GM18520 (cell line): ENCODE data around the gene SIGLEC11.
"Not testable (repeated sequence)": the region's sequence is repeated elsewhere in the genome, so short reads cannot be mapped to it uniquely, and the experiment has no call there.

Experiments used
- ATAC-seq: cut with Tn5 transposase; IDR thresholded peaks from one replicate; pipeline ENCODE4 v1.9.1; 2021; ENCODE audit not compliant: unreplicated experiment

SIGLEC11 gene

GRCh38 chr19:49981603-49982593 is 20.9 kb upstream of the SIGLEC11 start:
- no peak for ATAC-seq

- ATAC-seq: no peak
These were observed 17.4 kb upstream of the SIGLEC11 start for GRCh38 chr19:49978324-49978723.

- no peak for ATAC-seq
These were observed 16.9 kb upstream of the SIGLEC11 start for GRCh38 chr19:49977881-49978280.

DNA sequence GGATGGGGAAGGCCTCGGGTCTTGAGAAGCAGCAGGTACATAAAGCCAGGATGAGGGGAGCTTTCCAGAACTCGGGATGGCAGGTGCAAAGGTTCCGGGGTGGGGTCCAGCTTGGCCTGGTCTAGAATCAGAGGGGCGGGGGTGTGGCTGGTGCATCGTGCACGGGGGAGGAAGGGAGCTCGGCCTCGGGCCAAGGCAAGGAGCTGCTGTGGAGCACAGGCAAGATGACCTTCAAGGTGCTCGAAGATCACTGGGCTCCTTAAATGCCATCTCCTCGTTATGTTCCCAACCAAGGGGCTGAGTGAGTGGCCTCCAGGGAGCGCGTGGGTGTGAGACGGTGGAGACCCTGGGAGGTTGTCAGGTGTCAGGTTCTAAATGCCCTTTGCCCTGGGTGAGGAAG is 16.1 kb upstream of the SIGLEC11 start:
- ATAC-seq: no peak

DNA sequence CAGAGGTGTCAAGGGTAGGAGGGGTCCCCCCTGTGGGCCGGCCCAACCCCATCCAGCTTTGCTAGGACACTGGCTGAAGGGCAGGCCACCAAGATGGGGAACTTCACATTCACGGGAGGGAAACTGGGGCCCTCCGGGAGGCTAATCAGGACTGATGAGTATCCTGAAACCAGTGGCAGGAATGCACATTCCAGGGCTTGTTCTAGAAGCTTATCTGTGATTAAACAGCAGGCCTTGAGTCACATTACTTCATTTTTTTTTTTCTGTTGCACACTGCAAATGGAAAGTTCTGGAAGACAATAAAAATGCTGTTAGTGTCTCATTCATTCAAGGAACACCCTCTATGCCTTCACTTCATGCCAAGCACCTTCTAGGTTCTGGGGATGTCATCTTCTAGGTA is 15.5 kb upstream of the SIGLEC11 start:
- ATAC-seq: no peak

DNA sequence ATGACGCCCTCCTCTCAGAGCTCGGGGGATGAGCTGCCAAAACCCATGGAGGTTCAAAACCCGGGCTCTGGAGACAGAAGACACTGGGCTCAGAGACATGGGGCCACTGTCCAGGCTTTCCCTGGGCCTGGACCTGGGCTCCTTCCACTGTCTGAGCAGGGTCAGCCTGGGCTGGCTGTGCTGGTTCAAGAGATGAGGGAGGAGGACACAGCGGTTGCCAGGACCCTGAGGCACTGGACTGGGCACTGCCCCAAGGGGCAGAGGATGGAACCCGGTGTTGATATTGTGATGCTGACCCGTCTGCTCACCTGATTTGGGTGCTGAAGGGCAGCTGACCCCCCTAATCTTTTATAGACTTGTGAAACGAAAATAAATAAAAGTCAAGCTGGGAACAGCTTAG is 14.1 kb upstream of the SIGLEC11 start:
- no peak for ATAC-seq

DNA sequence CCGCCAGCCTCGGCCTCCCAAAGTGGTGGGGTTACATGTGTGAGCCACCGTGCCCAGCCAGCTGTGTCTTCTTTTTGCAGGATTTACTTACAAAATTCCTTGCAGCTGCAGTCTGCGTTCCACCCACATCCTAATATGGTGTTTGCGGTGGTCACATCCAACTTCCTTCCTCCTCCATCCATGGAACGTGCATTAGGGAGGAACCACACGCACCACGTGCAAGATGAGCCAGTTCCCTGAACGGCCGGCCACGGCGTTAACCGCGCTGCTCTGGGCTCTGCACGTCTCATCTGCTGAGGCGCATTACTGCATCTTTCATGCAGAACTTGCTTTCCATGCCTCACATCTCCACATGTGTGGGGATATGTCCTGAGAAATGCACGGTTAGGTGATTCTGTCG is 13.0 kb upstream of the SIGLEC11 start:
- no peak for ATAC-seq

- ATAC-seq: no peak
These were observed 11.9 kb upstream of the SIGLEC11 start for GRCh38 chr19:49972841-49973240.

DNA sequence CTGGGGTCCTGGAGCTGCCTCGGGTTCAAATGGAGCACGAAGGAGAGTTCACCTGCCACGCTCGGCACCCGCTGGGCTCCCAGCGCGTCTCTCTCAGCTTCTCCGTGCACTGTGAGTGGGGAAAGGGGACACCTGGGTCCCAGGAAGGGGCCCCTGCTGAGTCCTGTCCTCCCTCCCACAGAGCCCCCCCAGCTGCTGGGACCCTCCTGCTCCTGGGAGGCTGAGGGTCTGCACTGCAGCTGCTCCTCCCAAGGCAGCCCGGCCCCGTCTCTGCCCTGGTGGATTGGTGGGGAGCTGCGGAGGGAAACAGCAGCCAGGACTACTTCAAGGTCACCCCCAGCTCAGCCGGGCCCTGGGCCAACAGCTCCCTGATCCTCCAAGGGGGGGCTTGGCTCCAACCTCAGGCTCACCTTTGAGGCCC is 11.0 kb upstream of the SIGLEC11 start:
- no peak for ATAC-seq

- not testable (repeated sequence) for ATAC-seq
These were observed 8.4 kb upstream of the SIGLEC11 start for GRCh38 chr19:49969355-49969754.

DNA sequence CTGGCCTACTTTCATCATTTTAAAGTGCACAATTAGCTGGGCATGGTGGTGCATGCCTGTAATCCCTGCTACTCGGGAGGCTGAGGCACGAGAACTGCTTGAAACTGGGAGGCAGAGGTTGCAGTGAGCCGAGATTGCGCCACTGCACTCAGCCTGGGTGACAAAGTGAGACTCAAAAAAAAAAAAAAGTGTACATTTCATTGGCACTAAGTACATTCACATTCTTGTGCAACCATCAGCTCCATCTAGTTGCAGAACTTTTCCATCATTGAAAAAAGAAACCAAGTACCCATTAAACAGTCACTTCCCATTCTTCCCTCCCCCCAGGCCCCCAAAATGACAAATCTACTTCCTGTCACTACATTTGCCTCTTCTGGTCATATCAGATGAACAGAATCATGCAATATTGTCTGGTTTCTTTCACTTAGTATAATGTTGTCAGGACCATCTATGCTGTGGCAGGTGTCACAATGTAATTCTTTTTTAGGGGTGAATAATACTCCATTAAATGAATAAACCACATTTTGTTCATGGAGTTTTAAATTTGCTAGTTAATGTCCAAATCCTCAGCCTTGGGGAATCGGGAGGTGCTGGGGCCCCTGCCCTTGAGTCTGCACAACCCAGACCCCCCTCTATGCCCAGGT is 7.4 kb upstream of the SIGLEC11 start:
- no peak for ATAC-seq

- not testable (repeated sequence) for ATAC-seq
These were observed 1.1 kb downstream of the SIGLEC11 start for GRCh38 chr19:49959892-49960291.

- ATAC-seq: not testable (repeated sequence)
These were observed 2.4 kb downstream of the SIGLEC11 start for GRCh38 chr19:49958596-49958995.

DNA sequence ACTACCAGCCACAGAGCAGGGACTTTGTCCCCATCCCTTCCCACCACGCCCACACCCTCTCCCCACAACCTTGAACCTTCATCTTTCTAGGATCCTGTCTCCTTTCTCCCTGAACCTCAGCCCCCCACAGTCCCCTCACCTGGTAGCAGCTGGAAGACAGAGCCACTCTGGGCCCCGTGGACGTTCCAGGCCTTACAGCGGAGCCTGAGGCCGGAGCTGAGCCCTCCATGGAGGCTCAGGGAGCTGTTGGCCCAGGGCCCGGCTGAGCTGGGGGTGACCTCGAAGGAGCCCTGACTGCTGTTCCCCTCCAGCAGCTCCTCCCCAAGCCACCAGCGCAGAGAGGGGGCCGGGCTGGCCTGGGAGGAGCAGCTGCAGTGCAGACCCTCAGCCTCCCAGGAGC is 2.8 kb downstream of the SIGLEC11 start:
- ATAC-seq: not testable (repeated sequence)

- ATAC-seq: no peak
These were observed 3.6 kb downstream of the SIGLEC11 start for GRCh38 chr19:49957262-49957915.

- ATAC-seq: no peak
These were observed 4.9 kb downstream of the SIGLEC11 start for GRCh38 chr19:49956115-49956495.

GRCh38 chr19:49954933-49955332 is 6.0 kb downstream of the SIGLEC11 start:
- ATAC-seq: no peak

DNA sequence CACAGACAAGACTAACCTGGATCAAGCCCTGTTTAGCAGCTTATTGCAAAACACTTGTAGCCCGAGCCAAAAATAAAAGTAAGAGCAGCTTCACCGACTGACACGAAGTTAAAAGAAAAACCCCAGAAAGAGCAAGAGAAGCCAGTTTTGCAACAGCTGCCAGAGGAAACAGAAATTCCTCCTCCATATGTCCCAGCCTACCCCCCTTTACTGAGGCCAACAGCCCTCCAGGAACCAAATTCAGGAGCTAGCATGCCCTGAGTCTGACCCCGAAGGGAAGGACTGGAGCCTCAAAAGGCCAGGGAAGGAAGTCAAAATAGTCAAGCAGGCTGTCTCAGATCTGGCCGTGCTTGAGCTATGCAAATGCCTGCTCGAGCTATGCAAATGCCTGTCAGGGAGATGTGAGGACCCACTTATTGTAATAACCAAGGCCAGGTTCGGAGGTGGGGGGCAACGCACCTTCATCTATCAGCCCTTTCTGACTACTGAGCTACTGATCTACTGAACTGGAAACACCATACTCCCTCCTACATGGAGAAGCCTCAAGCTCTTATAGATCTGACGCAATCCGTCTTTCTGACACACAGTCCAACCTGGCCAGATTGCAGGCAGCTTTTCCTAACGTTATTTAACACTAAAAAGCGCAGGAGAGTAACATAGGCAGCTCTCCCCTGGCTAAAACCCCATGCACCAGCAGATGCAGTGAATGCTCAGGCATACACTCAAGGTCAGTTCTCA is 6.7 kb downstream of the SIGLEC11 start:
- no peak for ATAC-seq

GRCh38 chr19:49953416-49953815 is 7.6 kb downstream of the SIGLEC11 start:
- ATAC-seq: no peak

DNA sequence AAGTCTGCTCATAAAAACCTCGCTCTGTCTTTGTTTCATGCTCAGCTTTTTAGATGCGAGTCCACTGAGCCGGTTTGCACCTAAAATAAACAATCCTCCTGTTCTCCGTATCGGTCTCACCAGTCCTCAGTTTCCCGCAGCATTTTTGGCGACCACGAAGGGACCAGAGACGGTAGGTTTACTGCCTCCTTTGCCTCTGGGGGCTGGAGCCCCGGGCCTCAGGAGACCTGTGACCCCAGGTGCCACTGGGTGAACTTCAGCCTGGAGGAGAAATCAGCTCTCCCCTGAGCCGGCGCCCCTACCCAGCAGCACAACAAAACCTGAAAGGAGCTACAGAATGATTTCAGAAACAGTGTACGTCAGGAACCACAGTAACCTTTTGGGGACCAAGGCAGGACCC is 8.1 kb downstream of the SIGLEC11 start:
- no peak for ATAC-seq

DNA sequence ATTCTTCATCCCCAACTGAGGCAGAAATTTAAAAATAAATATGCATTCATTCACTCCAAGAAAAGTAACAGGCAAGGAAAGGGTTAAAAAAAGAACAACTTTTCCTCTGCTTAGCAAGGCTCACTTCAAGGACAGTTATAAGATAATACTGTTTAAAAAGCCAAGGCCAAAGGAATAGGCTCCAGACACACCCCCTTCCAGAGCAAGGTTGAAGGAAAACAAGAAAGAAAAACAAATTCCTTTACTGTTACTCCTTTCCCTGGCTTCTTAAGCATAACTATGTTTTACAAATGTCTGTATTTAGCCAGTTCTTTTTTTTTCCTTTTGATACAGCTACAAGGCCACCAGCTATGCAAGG is 8.5 kb downstream of the SIGLEC11 start:
- ATAC-seq: no peak
